ENCODE results near the gene PTPN20. TPM values are rescaled to one million over a fixed set of nuclear protein-coding genes. Genes with fewer than 3 reads are reported as not detected.

Gene PTPN20
- total and polyA plus RNA-seq, 2 donors from 2014 or later, result 1.9 to 2.6 TPM

GRCh38 chr10:47049056-47049851 lies 138.0 kb downstream of the PTPN20 start:
- FAIRE-seq (no peak), DNase-seq (peak in 1 of 5 donors; percentile 34)
- H3K9me3 ChIP-seq (ENCODE audit: control insufficient read depth in 2 of 3, insufficient read depth in 1 of 3, low read length in 3 of 3), result no peaks in the 10 kb centered on the region
- TF ChIP-seq, protein P1, sequence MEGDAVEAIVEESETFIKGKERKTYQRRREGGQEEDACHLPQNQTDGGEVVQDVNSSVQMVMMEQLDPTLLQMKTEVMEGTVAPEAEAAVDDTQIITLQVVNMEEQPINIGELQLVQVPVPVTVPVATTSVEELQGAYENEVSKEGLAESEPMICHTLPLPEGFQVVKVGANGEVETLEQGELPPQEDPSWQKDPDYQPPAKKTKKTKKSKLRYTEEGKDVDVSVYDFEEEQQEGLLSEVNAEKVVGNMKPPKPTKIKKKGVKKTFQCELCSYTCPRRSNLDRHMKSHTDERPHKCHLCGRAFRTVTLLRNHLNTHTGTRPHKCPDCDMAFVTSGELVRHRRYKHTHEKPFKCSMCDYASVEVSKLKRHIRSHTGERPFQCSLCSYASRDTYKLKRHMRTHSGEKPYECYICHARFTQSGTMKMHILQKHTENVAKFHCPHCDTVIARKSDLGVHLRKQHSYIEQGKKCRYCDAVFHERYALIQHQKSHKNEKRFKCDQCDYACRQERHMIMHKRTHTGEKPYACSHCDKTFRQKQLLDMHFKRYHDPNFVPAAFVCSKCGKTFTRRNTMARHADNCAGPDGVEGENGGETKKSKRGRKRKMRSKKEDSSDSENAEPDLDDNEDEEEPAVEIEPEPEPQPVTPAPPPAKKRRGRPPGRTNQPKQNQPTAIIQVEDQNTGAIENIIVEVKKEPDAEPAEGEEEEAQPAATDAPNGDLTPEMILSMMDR (IDR thresholded peaks at IDR 0.05; ENCODE audit: borderline replicate concordance, extremely low read depth, insufficient read depth), result no peak
- H3K27ac ChIP-seq (ENCODE audit: low read depth in 2 of 2, low read length in 2 of 2), result no peak overlapping the region
- intact Hi-C loops (cut with DNase I), result no loop called here
- H3K4me1 ChIP-seq (ENCODE audit: control insufficient read depth in 2 of 3, insufficient read depth in 2 of 3, low read depth in 1 of 3, low read length in 3 of 3), result no peaks in the 10 kb centered on the region
- no peaks in the 10 kb centered on the region for H3K27me3 ChIP-seq (ENCODE audit: control insufficient read depth, insufficient read depth, low read length)
- no peak overlapping the region for H3K4me3 ChIP-seq (ENCODE audit: low read length in 3 of 3)
- no peak overlapping the region for H3K9ac ChIP-seq (ENCODE audit: low read length in 3 of 3)
- no peaks in the 10 kb centered on the region for H3K36me3 ChIP-seq (ENCODE audit: control insufficient read depth in 2 of 3, insufficient read depth in 3 of 3, low read length in 3 of 3)

- no peak for FAIRE-seq
- intact Hi-C loops (cut with DNase I), result no loop called here
- H3K36me3 ChIP-seq (ENCODE audit: control insufficient read depth in 2 of 3, insufficient read depth in 3 of 3, low read length in 3 of 3), result no peaks in the 10 kb centered on the region
- TF ChIP-seq, protein P1 (IDR thresholded peaks at IDR 0.05; ENCODE audit: borderline replicate concordance, extremely low read depth, insufficient read depth), result no peak
- no peak overlapping the region for H3K9ac ChIP-seq (ENCODE audit: low read length in 3 of 3)
- no peaks in the 10 kb centered on the region for H3K9me3 ChIP-seq (ENCODE audit: control insufficient read depth in 2 of 3, insufficient read depth in 1 of 3, low read length in 3 of 3)
- no peak overlapping the region for H3K27ac ChIP-seq (ENCODE audit: low read depth in 2 of 2, low read length in 2 of 2)
- H3K4me3 ChIP-seq (ENCODE audit: low read length in 3 of 3), result no peak overlapping the region
- no peaks in the 10 kb centered on the region for H3K27me3 ChIP-seq (ENCODE audit: control insufficient read depth, insufficient read depth, low read length)
- DNase-seq, result no peak
- H3K4me1 ChIP-seq (ENCODE audit: control insufficient read depth in 2 of 3, insufficient read depth in 2 of 3, low read depth in 1 of 3, low read length in 3 of 3), result no peaks in the 10 kb centered on the region
These were observed 138.7 kb downstream of the PTPN20 start for GRCh38 chr10:47049906-47050305.

DNA sequence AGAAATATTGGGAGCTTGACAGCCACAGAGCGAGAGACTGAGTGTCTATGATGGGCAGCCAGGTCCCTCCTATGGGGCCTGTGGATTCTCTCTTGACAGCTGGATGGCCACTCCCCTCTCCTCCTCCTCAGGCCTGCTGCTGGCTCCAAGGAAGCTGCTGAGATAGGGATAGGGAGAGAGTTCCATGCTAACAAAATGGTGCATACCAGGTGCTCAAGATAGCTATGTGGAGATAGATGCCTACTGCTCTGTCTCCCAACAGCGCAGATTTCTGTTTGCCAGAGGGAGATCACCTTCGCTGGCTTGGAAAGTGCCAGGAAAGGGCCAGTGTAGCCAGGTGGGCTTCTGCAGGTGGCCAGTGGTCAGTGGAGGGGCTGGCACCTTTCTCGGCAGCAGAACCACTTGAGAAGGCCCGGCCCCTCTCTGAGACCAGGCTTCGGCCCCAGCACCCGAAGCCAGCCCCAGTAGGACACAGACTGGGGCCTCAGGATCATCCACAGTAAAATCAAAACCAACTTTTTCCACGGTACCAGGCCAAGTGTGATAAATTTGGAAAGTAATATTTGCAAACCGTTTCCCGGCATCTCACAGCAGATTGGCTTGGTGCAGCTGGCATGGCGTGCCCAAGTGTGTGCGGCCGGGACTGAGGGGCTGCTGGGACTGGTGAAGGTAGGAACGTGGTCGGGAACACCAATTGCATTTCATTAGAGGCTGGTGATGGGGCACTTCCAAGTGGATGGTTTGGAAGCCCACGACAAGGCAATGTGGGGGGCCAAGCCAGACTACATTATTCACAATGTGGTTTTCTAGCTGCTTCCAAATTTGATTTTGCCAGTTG lies 139.6 kb downstream of the PTPN20 start:
- no peak overlapping the region for H3K9ac ChIP-seq (ENCODE audit: low read length in 3 of 3)
- no peak for FAIRE-seq
- H3K36me3 ChIP-seq (ENCODE audit: control insufficient read depth in 2 of 3, insufficient read depth in 3 of 3, low read length in 3 of 3), result no peaks in the 10 kb centered on the region
- intact Hi-C loops (cut with DNase I), result no loop called here
- H3K27me3 ChIP-seq (ENCODE audit: control insufficient read depth, insufficient read depth, low read length), result no peaks in the 10 kb centered on the region
- no peaks in the 10 kb centered on the region for H3K9me3 ChIP-seq (ENCODE audit: control insufficient read depth in 2 of 3, insufficient read depth in 1 of 3, low read length in 3 of 3)
- DNase-seq, result no peak
- no peaks in the 10 kb centered on the region for H3K4me1 ChIP-seq (ENCODE audit: control insufficient read depth in 2 of 3, insufficient read depth in 2 of 3, low read depth in 1 of 3, low read length in 3 of 3)
- no peak overlapping the region for H3K4me3 ChIP-seq (ENCODE audit: low read length in 3 of 3)
- TF ChIP-seq, protein P1 (IDR thresholded peaks at IDR 0.05; ENCODE audit: borderline replicate concordance, extremely low read depth, insufficient read depth), result no peak
- H3K27ac ChIP-seq (ENCODE audit: low read depth in 2 of 2, low read length in 2 of 2), result no peak overlapping the region

Measured in kidney (tissue), 14 donors.